Neural progenitor cell (in vitro differentiated cells): ENCODE results near the gene HFE. TPM values are rescaled to one million over a fixed set of nuclear protein-coding genes. Genes with fewer than 3 reads are reported as not detected.

Experiments
- DNase-seq: peaks from one replicate; pipeline ENCODE4 v3.0.0-alpha.2; 2016; ENCODE audit warnings: low spot score
- H2AFZ ChIP-seq: fragments of 200-600 bp; sonication (generic); replicated peaks from 2 replicates; pipeline ENCODE4 v1.6.1; 2016; ENCODE audit warnings: antibody characterized with exemption
- H3F3A ChIP-seq: fragments of 200-600 bp; sonication (generic); 2 replicates; pipeline ENCODE4 v1.6.1; 2016; ENCODE audit warnings: antibody characterized with exemption, low read depth
- H3K27ac ChIP-seq: fragments of 200-600 bp; sonication (generic); 2 replicates; pipeline ENCODE4 v1.5.1; 2016; ENCODE audit warnings: mild to moderate bottlenecking
- H3K27me3 ChIP-seq: fragments of 200-600 bp; sonication (generic); 2 replicates; pipeline ENCODE4 v1.6.1; 2016; ENCODE audit warnings: mild to moderate bottlenecking, moderate library complexity
- H3K36me3 ChIP-seq: fragments of 200-600 bp; sonication (generic); 2 replicates; pipeline ENCODE4 v1.5.1; 2016
- H3K4me1 ChIP-seq: fragments of 200-600 bp; sonication (generic); 2 replicates; pipeline ENCODE4 v1.6.1; 2016; ENCODE audit warnings: mixed run types
- H3K4me2 ChIP-seq: fragments of 200-600 bp; sonication (generic); 2 replicates; pipeline ENCODE4 v1.6.1; 2016
- H3K4me3 ChIP-seq: fragments of 200-600 bp; sonication (generic); 2 replicates; pipeline ENCODE4 v1.5.1; 2016
- H3K79me2 ChIP-seq: fragments of 200-600 bp; sonication (generic); 2 replicates; pipeline ENCODE4 v1.6.1; 2016; ENCODE audit warnings: low read depth
- H3K9ac ChIP-seq: fragments of 200-600 bp; sonication (generic); 2 replicates; pipeline ENCODE4 v1.6.1; 2016
- H3K9me3 ChIP-seq: fragments of 200-600 bp; sonication (generic); 2 replicates; pipeline ENCODE4 v1.5.1; 2016; ENCODE audit warnings: low read depth
- H4K20me1 ChIP-seq: fragments of 200-600 bp; sonication (generic); 2 replicates; pipeline ENCODE4 v1.6.1; 2016; ENCODE audit warnings: low read depth
- H3K27ac Mint-ChIP-seq: 3 replicates; pipeline ENCODE4 v1.8.0; 2021; ENCODE audit warnings: mixed read lengths
- H3K27me3 Mint-ChIP-seq: 2 replicates; pipeline ENCODE4 v1.8.0; 2022; ENCODE audit warnings: low read depth, mild to moderate bottlenecking, inconsistent platforms, moderate library complexity, mixed read lengths; ENCODE audit not compliant: insufficient read depth
- H3K36me3 Mint-ChIP-seq: 3 replicates; pipeline ENCODE4 v1.8.0; 2021; ENCODE audit warnings: mixed read lengths
- H3K4me1 Mint-ChIP-seq: 3 replicates; pipeline ENCODE4 v1.8.0; 2021; ENCODE audit warnings: mixed read lengths
- H3K4me3 Mint-ChIP-seq: 3 replicates; pipeline ENCODE4 v1.8.0; 2021; ENCODE audit warnings: mild to moderate bottlenecking, moderate library complexity, mixed read lengths
- H3K9me3 Mint-ChIP-seq: 3 replicates; pipeline ENCODE4 v1.8.0; 2020; ENCODE audit warnings: mixed read lengths
- EZH2 ChIP-seq: fragments of 200-600 bp; sonication (generic); IDR thresholded peaks from 2 replicates; pipeline ENCODE4 v1.6.1; 2017; ENCODE audit warnings: antibody characterized with exemption, mild to moderate bottlenecking, moderate library complexity
- EZH2phosphoT487 ChIP-seq: fragments of 200-600 bp; sonication (generic); IDR thresholded peaks from 2 replicates; pipeline ENCODE4 v1.6.1; 2017; ENCODE audit warnings: antibody characterized with exemption
- total RNA-seq: library from RNA; depleted of rRNA; stranded (reverse); fragments of >200 nt; gene quantifications from 2 replicates; pipeline ENCODE4 v1.2.3, GENCODE V29; 2015; ENCODE audit warnings: low replicate concordance
- TF ChIP-seq, protein P1 (sequence below): fragments of 200-600 bp; sonication (generic); IDR thresholded peaks from 2 replicates; pipeline ENCODE4 v1.5.1; 2017; ENCODE audit warnings: antibody characterized with exemption, mild to moderate bottlenecking

The HFE gene
- total RNA-seq, 1 donor from 2014 or later: 0.43 TPM

DNA sequence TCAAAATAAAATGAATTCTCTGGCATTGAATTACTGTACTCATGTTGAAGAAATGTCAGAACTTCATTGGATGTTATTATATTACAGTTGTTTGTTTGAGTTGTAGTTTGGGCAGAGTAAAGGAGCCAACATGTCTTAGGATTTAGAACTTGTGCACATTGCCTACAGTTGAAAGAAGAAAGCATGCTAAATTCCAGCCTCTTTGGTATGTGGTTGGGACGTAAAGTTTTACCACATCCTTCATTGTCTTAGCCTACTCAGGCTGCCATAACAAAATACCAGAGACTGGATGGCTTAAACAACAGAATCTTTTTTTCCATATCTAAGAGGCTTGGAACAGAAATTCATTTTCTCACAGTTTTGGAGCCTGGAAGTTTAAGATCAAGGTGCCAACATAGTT lies 42.4 kb downstream of the HFE start:
- peaks cover 10% of the 10 kb centered on the region for H3K4me1 ChIP-seq
- peaks cover 44% of the 10 kb centered on the region for H3K79me2 ChIP-seq
- Mint-ChIP-seq H3K27ac (no peak overlapping the region), H3K4me3 (no peak overlapping the region), H3K27me3 (no peaks in the 10 kb centered on the region), H3K4me1 (peaks cover 18% of the 10 kb centered on the region), H3K9me3 (no peaks in the 10 kb centered on the region), H3K36me3 (peaks cover 10% of the 10 kb centered on the region)
- H4K20me1 ChIP-seq: peaks cover 29% of the 10 kb centered on the region
- DNase-seq: no peak
- H3K4me2 ChIP-seq: no peak overlapping the region
- H3K9me3 ChIP-seq: no peaks in the 10 kb centered on the region
- H3K4me3 ChIP-seq: no peak overlapping the region
- TF ChIP-seq EZH2phosphoT487 (no peak), EZH2 (no peak)
- TF ChIP-seq, protein P1, sequence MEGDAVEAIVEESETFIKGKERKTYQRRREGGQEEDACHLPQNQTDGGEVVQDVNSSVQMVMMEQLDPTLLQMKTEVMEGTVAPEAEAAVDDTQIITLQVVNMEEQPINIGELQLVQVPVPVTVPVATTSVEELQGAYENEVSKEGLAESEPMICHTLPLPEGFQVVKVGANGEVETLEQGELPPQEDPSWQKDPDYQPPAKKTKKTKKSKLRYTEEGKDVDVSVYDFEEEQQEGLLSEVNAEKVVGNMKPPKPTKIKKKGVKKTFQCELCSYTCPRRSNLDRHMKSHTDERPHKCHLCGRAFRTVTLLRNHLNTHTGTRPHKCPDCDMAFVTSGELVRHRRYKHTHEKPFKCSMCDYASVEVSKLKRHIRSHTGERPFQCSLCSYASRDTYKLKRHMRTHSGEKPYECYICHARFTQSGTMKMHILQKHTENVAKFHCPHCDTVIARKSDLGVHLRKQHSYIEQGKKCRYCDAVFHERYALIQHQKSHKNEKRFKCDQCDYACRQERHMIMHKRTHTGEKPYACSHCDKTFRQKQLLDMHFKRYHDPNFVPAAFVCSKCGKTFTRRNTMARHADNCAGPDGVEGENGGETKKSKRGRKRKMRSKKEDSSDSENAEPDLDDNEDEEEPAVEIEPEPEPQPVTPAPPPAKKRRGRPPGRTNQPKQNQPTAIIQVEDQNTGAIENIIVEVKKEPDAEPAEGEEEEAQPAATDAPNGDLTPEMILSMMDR: no peak
- H3K27me3 ChIP-seq: no peaks in the 10 kb centered on the region
- H3K27ac ChIP-seq: no peak overlapping the region
- H2AFZ ChIP-seq: no peak overlapping the region
- no peaks in the 10 kb centered on the region for H3K36me3 ChIP-seq
- H3F3A ChIP-seq: peaks cover 20% of the 10 kb centered on the region
- H3K9ac ChIP-seq: no peak overlapping the region

DNA sequence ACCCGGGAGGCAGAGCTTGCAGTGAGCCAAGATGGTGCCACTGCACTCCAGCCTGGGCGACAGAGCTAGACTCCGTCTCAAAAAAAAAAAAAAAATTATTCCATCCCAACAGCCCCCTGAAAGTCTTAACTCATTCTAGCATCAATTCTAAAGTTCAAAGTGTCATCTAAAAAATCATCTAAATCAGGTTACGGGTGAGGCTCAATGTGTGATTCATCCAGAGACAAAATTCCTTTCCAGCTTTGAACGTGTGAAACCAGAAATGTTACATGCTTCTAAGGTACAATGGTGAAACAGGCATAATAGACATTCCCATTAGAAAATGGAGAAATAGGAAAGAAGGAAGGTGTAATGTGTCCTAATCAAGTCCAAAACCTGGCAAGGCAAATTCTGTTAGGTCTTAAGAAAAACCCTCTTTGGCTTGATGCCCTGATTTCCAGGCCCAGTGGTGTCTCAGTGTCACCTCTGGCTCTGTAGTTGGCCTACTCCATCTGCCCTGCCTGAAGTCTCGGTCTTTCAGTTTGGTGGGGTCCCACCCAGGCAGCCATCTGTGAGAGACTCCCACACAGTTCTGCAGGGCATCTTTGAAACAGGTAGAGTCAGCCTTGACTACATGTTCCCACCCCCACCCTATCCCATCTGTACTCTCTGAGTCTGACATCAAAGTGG lies 43.5 kb downstream of the HFE start:
- Histone ChIP-seq H3K4me3 (no peak overlapping the region), H3K36me3 (no peaks in the 10 kb centered on the region), H3K27me3 (no peaks in the 10 kb centered on the region), H2AFZ (no peak overlapping the region), H3K4me2 (no peak overlapping the region), H3K4me1 (peaks cover 10% of the 10 kb centered on the region), H3K79me2 (peaks cover 33% of the 10 kb centered on the region), H3K9me3 (no peaks in the 10 kb centered on the region), H4K20me1 (peaks cover 18% of the 10 kb centered on the region), H3K27ac (no peak overlapping the region), H3F3A (peaks cover 9% of the 10 kb centered on the region), H3K9ac (no peak overlapping the region)
- H3K27ac Mint-ChIP-seq: no peak overlapping the region
- H3K36me3 Mint-ChIP-seq: peaks cover 9% of the 10 kb centered on the region
- peaks cover 18% of the 10 kb centered on the region for H3K4me1 Mint-ChIP-seq
- H3K27me3 Mint-ChIP-seq: no peaks in the 10 kb centered on the region
- no peak for DNase-seq
- TF ChIP-seq EZH2phosphoT487: no peak
- no peak for TF ChIP-seq EZH2
- no peak overlapping the region for H3K4me3 Mint-ChIP-seq
- no peaks in the 10 kb centered on the region for H3K9me3 Mint-ChIP-seq

DNA sequence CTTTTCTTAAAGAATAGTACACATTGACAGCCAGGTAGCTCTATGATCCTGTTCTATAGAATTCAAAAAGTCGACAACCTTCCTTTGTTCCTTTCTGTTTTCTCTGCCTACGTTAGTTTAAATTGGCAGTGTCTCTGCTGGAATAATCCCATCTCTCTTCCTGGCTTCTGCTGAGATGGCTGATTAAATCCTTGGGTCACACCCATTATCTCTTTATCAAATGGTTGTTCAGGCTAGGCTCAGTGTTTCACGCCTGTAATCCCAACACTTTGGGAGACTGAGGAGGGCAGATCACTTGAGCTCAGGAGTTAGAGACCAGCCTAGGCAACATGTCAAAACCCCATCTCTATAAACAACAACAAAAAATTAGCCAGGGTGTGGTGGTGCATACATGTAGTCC lies 44.4 kb downstream of the HFE start:
- TF ChIP-seq EZH2 (no peak), EZH2phosphoT487 (no peak)
- TF ChIP-seq, protein P1: no peak
- Histone ChIP-seq H2AFZ (no peak overlapping the region), H3K4me1 (peaks cover 10% of the 10 kb centered on the region), H3K9me3 (no peaks in the 10 kb centered on the region), H3K27me3 (no peaks in the 10 kb centered on the region), H3K79me2 (peaks cover 24% of the 10 kb centered on the region), H3K9ac (no peak overlapping the region), H3K4me2 (no peak overlapping the region), H3K36me3 (no peaks in the 10 kb centered on the region), H3K4me3 (no peak overlapping the region), H3K27ac (no peak overlapping the region), H4K20me1 (peaks cover 11% of the 10 kb centered on the region), H3F3A (peaks cover 4% of the 10 kb centered on the region)
- H3K36me3 Mint-ChIP-seq: peaks cover 9% of the 10 kb centered on the region
- H3K9me3 Mint-ChIP-seq: no peaks in the 10 kb centered on the region
- H3K27ac Mint-ChIP-seq: no peak overlapping the region
- no peak overlapping the region for H3K4me3 Mint-ChIP-seq
- peaks cover 16% of the 10 kb centered on the region for H3K4me1 Mint-ChIP-seq
- no peak for DNase-seq
- H3K27me3 Mint-ChIP-seq: no peaks in the 10 kb centered on the region

DNA sequence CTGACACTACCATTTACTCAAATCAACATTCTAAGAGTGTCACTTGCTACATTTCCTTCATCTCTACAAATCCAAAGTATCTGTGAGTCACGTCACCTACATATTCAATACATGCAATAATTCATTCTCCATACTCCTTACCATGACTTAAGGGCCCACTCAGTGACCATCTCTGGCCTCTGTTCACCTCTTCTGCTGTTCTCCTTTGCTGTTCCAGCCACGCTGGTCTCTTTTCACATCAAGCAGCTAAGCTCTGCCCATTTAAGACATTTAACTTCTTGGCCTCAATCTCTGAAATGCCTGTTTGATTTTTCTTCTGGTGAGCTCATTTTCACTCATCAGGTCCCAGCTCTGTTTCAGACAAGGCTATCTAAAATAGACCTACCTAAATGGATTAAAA lies 46.5 kb downstream of the HFE start:
- H3K27ac Mint-ChIP-seq: no peak overlapping the region
- Histone ChIP-seq H3K4me1 (no peaks in the 10 kb centered on the region), H3F3A (peaks cover 4% of the 10 kb centered on the region), H3K27ac (no peak overlapping the region), H3K27me3 (no peaks in the 10 kb centered on the region), H3K79me2 (peaks cover 3% of the 10 kb centered on the region), H2AFZ (no peak overlapping the region), H3K9me3 (no peaks in the 10 kb centered on the region), H3K9ac (no peak overlapping the region), H4K20me1 (no peaks in the 10 kb centered on the region), H3K36me3 (no peaks in the 10 kb centered on the region), H3K4me2 (no peak overlapping the region), H3K4me3 (no peak overlapping the region)
- no peaks in the 10 kb centered on the region for H3K27me3 Mint-ChIP-seq
- H3K36me3 Mint-ChIP-seq: peaks cover 9% of the 10 kb centered on the region
- H3K9me3 Mint-ChIP-seq: no peaks in the 10 kb centered on the region
- DNase-seq: no peak
- no peak overlapping the region for H3K4me3 Mint-ChIP-seq
- TF ChIP-seq EZH2 (no peak), EZH2phosphoT487 (no peak)
- TF ChIP-seq, protein P1: no peak
- H3K4me1 Mint-ChIP-seq: peaks cover 10% of the 10 kb centered on the region
